ENCODE measurements around the gene GABRA4. TPM values are rescaled to one million over a fixed set of nuclear protein-coding genes. Genes with fewer than 3 reads are reported as not detected.

GABRA4 gene
- polyA plus RNA-seq, 1 experiment = not detected

DNA sequence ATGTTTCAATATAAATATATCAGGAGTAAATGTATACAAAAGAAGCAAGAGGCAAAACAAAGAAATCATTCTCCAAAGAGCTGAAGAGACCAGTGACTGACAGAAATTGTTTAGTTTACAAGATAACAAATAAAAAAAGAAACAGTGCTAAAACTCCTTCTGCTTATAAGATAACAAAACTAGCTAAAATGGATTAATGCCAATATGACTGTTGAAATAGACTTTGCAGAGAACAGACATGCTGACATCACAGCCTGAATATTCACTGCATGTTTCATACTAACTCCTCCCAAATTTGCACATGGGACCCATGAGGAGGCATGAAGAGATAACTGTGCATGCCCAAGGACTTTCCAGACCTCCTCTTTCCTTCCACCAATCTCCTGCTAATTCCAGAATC is 6.2 kb upstream of the GABRA4 start:
- H3K4me3 ChIP-seq (ENCODE audit: low read depth, low read length) = no peak overlapping the region
- H3K36me3 ChIP-seq (ENCODE audit: control insufficient read depth, insufficient read depth, low read length) = no peaks in the 10 kb centered on the region
- TF ChIP-seq, protein P1, sequence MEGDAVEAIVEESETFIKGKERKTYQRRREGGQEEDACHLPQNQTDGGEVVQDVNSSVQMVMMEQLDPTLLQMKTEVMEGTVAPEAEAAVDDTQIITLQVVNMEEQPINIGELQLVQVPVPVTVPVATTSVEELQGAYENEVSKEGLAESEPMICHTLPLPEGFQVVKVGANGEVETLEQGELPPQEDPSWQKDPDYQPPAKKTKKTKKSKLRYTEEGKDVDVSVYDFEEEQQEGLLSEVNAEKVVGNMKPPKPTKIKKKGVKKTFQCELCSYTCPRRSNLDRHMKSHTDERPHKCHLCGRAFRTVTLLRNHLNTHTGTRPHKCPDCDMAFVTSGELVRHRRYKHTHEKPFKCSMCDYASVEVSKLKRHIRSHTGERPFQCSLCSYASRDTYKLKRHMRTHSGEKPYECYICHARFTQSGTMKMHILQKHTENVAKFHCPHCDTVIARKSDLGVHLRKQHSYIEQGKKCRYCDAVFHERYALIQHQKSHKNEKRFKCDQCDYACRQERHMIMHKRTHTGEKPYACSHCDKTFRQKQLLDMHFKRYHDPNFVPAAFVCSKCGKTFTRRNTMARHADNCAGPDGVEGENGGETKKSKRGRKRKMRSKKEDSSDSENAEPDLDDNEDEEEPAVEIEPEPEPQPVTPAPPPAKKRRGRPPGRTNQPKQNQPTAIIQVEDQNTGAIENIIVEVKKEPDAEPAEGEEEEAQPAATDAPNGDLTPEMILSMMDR (IDR thresholded peaks at IDR 0.05; ENCODE audit: insufficient read depth, low read depth, low read length) = no peak
- no peak for DNase-seq (ENCODE audit: low read depth)
- CTCF ChIA-PET = no interaction called here
- POLR2A ChIA-PET = no interaction called here
- H3K27me3 ChIP-seq (ENCODE audit: control insufficient read depth, insufficient read depth, low read length) = 0 out of 2 replicates have a peak, but pooled peaks cover under 1% of the 10 kb centered on the region

DNA sequence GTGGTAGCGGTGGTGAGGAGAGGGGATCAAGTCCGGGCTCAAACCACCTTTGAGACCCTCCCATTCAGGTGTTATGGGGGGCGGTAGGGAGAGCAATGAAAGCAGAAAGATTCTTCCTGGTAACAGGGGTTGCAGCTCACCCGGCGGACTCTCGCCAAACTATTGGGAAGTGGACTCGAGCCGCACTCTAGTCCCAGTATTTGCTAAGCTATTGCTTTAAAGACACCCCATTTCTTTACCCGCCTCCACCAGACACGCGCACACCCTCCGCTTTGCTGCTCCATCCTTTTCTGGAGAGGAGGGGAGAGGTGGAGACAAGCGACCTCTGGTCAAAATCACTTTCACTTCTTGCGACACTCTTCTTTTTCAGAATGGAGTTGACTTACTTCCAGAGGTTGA is 625 bp upstream of the GABRA4 start:
- Histone ChIP-seq H3K4me3 (ENCODE audit: low read depth, low read length) (no peak overlapping the region), H3K36me3 (ENCODE audit: control insufficient read depth, insufficient read depth, low read length) (no peaks in the 10 kb centered on the region), H3K27me3 (ENCODE audit: control insufficient read depth, insufficient read depth, low read length) (peaks cover 13% of the 10 kb centered on the region)
- ChIA-PET CTCF (no interaction called here), POLR2A (no interaction called here)
- TF ChIP-seq, protein P1 (IDR thresholded peaks at IDR 0.05; ENCODE audit: insufficient read depth, low read depth, low read length) = no peak
- no peak for DNase-seq (ENCODE audit: low read depth)

DNA sequence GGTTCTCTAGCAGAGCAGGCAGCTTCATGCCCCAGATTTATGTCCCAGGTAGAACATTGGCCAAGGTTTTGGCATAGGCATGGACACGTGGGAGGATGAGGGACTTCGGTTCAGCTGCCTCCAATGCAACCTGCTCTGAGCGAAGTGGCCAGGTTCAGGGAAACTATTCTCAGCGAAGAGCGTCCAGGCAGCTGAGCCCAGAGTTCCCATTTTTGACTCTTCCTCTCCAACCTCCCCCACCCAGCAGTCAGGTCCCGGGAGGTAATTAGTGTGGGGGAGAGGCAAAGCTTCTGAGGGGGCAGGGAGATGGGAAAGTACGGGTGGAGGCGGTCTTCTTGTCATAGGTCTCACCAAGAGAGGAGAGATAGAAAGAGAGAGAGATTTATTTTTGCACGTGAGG is 1.0 kb downstream of the GABRA4 start:
- ChIA-PET POLR2A (no interaction called here), CTCF (no interaction called here)
- no peak overlapping the region for H3K4me3 ChIP-seq (ENCODE audit: low read depth, low read length)
- DNase-seq (ENCODE audit: low read depth) = no peak
- H3K27me3 ChIP-seq (ENCODE audit: control insufficient read depth, insufficient read depth, low read length) = peaks cover 13% of the 10 kb centered on the region
- TF ChIP-seq, protein P1 (IDR thresholded peaks at IDR 0.05; ENCODE audit: insufficient read depth, low read depth, low read length) = no peak
- no peaks in the 10 kb centered on the region for H3K36me3 ChIP-seq (ENCODE audit: control insufficient read depth, insufficient read depth, low read length)

DNA sequence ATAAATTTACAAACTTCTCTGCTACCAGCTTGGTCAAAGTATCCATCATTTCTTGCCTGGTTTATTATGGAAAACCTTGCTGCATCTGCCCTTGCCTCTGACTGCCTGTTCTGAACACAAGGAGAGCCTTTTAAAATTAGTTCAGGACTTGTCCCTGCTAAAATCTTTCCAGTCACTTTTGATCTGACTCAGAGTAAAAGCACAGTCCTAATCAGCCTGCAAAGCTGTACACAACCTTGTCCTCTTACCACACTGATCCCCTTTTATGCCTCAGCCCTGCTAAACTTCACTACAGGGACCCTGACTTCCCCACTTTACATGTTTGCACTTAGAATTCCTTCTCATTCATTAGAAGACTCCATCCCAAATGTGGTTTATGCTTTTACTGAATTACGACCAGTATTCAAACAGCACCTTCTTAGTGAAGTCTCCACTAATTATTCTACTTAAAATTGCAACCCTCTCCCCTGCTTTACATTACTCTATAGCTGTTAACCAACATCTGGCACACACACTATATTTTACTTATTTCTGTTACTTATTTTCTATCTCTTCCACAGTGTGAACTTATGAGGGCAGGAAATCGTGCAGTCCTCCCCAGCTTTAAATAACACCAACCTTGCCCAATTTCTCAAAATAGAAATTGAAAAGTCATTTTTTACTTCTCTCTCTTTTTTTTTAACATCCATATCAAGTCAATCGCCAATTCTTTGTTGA is 6.3 kb downstream of the GABRA4 start:
- TF ChIP-seq, protein P1 (IDR thresholded peaks at IDR 0.05; ENCODE audit: insufficient read depth, low read depth, low read length) = no peak
- POLR2A ChIA-PET = no interaction called here
- H3K36me3 ChIP-seq (ENCODE audit: control insufficient read depth, insufficient read depth, low read length) = no peaks in the 10 kb centered on the region
- H3K4me3 ChIP-seq (ENCODE audit: low read depth, low read length) = no peak overlapping the region
- CTCF ChIA-PET = no interaction called here
- peaks cover under 1% of the 10 kb centered on the region; the same call in 1 of the 2 replicates for H3K27me3 ChIP-seq (ENCODE audit: control insufficient read depth, insufficient read depth, low read length)
- DNase-seq (ENCODE audit: low read depth) = no peak

DNA sequence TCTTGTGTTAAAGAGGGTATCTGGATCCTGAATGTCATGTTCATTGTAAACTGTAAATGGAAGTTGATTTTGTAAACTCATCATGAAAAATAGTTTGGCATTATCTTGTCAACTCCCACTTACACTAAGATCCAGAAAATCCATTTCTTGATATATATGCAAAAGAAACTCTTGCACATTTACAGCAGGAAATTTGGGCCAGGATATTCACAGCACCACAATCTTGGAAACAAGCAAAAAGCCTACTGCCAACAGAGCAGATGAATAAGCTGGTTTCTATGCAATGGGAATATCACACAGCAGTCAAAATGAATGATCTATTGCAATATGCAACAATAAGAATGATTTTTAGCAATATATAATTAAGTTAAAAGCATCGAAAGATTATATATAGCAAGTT is 8.6 kb downstream of the GABRA4 start:
- Histone ChIP-seq H3K27me3 (ENCODE audit: control insufficient read depth, insufficient read depth, low read length) (no peaks in the 10 kb centered on the region), H3K4me3 (ENCODE audit: low read depth, low read length) (no peak overlapping the region), H3K36me3 (ENCODE audit: control insufficient read depth, insufficient read depth, low read length) (no peaks in the 10 kb centered on the region)
- TF ChIP-seq, protein P1 (IDR thresholded peaks at IDR 0.05; ENCODE audit: insufficient read depth, low read depth, low read length) = no peak
- POLR2A ChIA-PET = no interaction called here
- DNase-seq (ENCODE audit: low read depth) = no peak
- CTCF ChIA-PET = no interaction called here
